ENCODE measurements around the gene KIF6. TPM values are rescaled to one million over a fixed set of nuclear protein-coding genes. Genes with fewer than 3 reads are reported as not detected.
A peak's percentile ranks its signal among the peaks of the same experiment; 100 is the strongest.

KIF6 gene
- total RNA-seq, 1 donor from 2014 or later, result 1.5 TPM

- peaks cover 3% of the 10 kb centered on the region for H3K9me3 Mint-ChIP-seq
- no peak overlapping the region for H3K27ac Mint-ChIP-seq (ENCODE audit: unreplicated experiment)
- no peaks in the 10 kb centered on the region for H3K36me3 Mint-ChIP-seq (ENCODE audit: low read depth)
- H3K4me3 Mint-ChIP-seq, result no peak overlapping the region
- H3K27me3 Mint-ChIP-seq (ENCODE audit: low read depth), result no peaks in the 10 kb centered on the region
- DNase-seq (ENCODE audit: low read depth, low spot score), result no peak
- no peak for TF ChIP-seq CTCF (conservative IDR thresholded peaks at IDR 0.05)
- H3K4me1 Mint-ChIP-seq, result peaks cover 26% of the 10 kb centered on the region
Measured at GRCh38 chr6:39341937-39342336, 383.3 kb downstream of the KIF6 start.

- no peak for DNase-seq (ENCODE audit: low read depth, low spot score)
- no peaks in the 10 kb centered on the region for H3K36me3 Mint-ChIP-seq (ENCODE audit: low read depth)
- H3K4me1 Mint-ChIP-seq, result peaks cover 31% of the 10 kb centered on the region
- no peak overlapping the region for H3K4me3 Mint-ChIP-seq
- no peak for TF ChIP-seq CTCF (conservative IDR thresholded peaks at IDR 0.05)
- no peak overlapping the region for H3K27ac Mint-ChIP-seq (ENCODE audit: unreplicated experiment)
- peaks cover 3% of the 10 kb centered on the region for H3K9me3 Mint-ChIP-seq
- H3K27me3 Mint-ChIP-seq (ENCODE audit: low read depth), result no peaks in the 10 kb centered on the region
Measured at GRCh38 chr6:39341352-39341751, 383.9 kb downstream of the KIF6 start.

GRCh38 chr6:39339868-39340550 lies 385.2 kb downstream of the KIF6 start:
- no peaks in the 10 kb centered on the region for H3K36me3 Mint-ChIP-seq (ENCODE audit: low read depth)
- peaks cover 3% of the 10 kb centered on the region for H3K9me3 Mint-ChIP-seq
- DNase-seq (ENCODE audit: low read depth, low spot score), result no peak
- H3K27ac Mint-ChIP-seq (ENCODE audit: unreplicated experiment), result peak overlapping the region; percentile 69
- H3K27me3 Mint-ChIP-seq (ENCODE audit: low read depth), result no peaks in the 10 kb centered on the region
- H3K4me1 Mint-ChIP-seq, result peaks cover 38% of the 10 kb centered on the region
- TF ChIP-seq CTCF (conservative IDR thresholded peaks at IDR 0.05), result no peak
- no peak overlapping the region for H3K4me3 Mint-ChIP-seq

DNA sequence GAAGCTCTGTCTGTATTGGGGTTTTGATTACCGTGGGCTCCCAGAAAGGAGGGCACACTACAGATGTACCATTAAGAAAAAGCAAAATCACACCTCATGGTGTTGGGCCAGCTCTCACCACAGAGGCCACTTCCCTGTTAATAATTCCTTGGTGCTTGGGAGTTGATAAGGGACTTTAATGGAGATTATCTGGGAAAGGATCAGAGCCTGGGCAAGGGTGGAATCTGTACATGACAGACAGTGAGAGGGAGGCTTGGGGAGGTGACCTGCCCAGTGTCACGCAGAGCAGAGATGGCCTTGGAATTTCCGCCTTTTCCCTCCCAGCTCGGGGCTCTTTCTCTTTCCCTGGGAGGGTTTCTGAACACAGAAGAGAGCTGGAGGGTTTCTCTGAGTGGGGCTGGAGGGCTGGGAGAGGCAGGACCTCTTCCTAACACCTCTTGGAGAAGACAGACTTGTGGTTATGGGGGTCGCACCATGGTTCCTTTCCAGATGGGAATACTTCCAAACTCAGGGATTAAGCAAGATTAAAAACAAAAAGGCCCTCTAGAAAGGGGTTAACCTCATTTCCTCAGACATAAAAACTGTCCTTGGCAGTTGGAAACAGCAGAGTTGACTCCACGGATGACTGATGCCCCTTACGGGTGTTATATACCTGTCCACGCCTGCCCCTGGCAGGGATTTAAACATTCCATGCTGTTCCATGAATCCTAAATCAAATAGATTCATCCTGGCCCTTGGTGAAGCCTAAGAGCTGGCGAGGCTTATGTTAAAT lies 385.9 kb downstream of the KIF6 start:
- no peaks in the 10 kb centered on the region for H3K9me3 Mint-ChIP-seq
- no peak for TF ChIP-seq CTCF (conservative IDR thresholded peaks at IDR 0.05)
- no peak overlapping the region for H3K27ac Mint-ChIP-seq (ENCODE audit: unreplicated experiment)
- H3K27me3 Mint-ChIP-seq (ENCODE audit: low read depth), result no peaks in the 10 kb centered on the region
- H3K4me1 Mint-ChIP-seq, result peaks cover 31% of the 10 kb centered on the region
- H3K36me3 Mint-ChIP-seq (ENCODE audit: low read depth), result no peaks in the 10 kb centered on the region
- no peak overlapping the region for H3K4me3 Mint-ChIP-seq
- DNase-seq (ENCODE audit: low read depth, low spot score), result no peak

DNA sequence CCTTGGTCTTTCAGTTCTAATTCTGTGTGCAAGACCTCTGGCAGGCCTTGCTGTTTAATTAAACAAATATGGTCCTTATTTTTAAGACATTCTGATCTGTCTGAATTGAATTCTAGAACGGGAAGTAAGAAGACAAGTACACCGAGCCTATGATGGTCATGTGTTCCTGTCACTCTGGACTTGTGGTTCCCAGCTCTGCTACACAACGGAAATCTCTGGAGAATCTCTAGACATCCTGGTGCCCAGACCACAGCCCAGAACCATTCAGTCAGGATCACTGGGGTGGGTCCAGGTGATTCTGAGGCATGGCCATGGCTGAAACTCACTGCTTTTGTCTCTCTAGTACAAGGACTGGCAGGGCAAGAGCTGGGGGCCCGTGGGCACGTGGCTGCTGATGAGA lies 386.8 kb downstream of the KIF6 start:
- Mint-ChIP-seq H3K27me3 (ENCODE audit: low read depth) (no peaks in the 10 kb centered on the region), H3K36me3 (ENCODE audit: low read depth) (no peaks in the 10 kb centered on the region), H3K4me3 (no peak overlapping the region), H3K9me3 (no peaks in the 10 kb centered on the region), H3K4me1 (peaks cover 23% of the 10 kb centered on the region), H3K27ac (ENCODE audit: unreplicated experiment) (peak overlapping the region; percentile 64)
- no peak for DNase-seq (ENCODE audit: low read depth, low spot score)
- TF ChIP-seq CTCF (conservative IDR thresholded peaks at IDR 0.05), result no peak
